Kidney (tissue), 14 donors: ENCODE data around the gene FAM110A. TPM values are rescaled to one million over a fixed set of nuclear protein-coding genes. Genes with fewer than 3 reads are reported as not detected.
"Not testable (repeated sequence)": the region's sequence is repeated elsewhere in the genome, so short reads cannot be mapped to it uniquely, and the experiment has no call there.

Experiments
- DNase-seq, 5 donors: peaks; one replicate each; pipeline ENCODE4 v3.0.0-alpha.2; 2013 to 2020
- FAIRE-seq: peaks from 2 replicates; lab custom pipeline; 2012; peaks lifted over from hg19 to GRCh38; lab: Jason Lieb, UNC
- H3K27ac ChIP-seq, 2 donors: one replicate each; pipeline ENCODE4 v1.7.0; 2013; ENCODE audit warnings: low read depth in 2 of 2, low read length in 2 of 2, inconsistent platforms in 1 of 2
- H3K27me3 ChIP-seq: one replicate; pipeline ENCODE4 v1.7.1; 2013; ENCODE audit warnings: low read length, inconsistent platforms; ENCODE audit not compliant: control insufficient read depth, insufficient read depth
- H3K36me3 ChIP-seq, 3 donors: one replicate each; pipeline versions ENCODE4 v1.7.0 to v1.7.1; 2013; ENCODE audit warnings: low read length in 3 of 3, control low read depth in 1 of 3, inconsistent platforms in 1 of 3; ENCODE audit not compliant: insufficient read depth in 3 of 3, control insufficient read depth in 2 of 3
- H3K4me1 ChIP-seq, 3 donors: one replicate each; pipeline versions ENCODE4 v1.7.0 to v1.7.1; 2013; ENCODE audit warnings: low read length in 3 of 3, inconsistent platforms in 1 of 3, low read depth in 1 of 3; ENCODE audit not compliant: control insufficient read depth in 2 of 3, insufficient read depth in 2 of 3
- H3K4me3 ChIP-seq, 3 donors: one replicate each; pipeline versions ENCODE4 v1.7.0 to v1.8.1; 2013; ENCODE audit warnings: low read length in 3 of 3, control low read depth in 1 of 3, inconsistent platforms in 1 of 3
- H3K9ac ChIP-seq, 3 donors: one replicate each; pipeline versions ENCODE4 v1.7.0 to v1.7.1; 2013; ENCODE audit warnings: low read length in 3 of 3, control low read depth in 1 of 3, inconsistent platforms in 1 of 3
- H3K9me3 ChIP-seq, 3 donors: one replicate each; pipeline versions ENCODE4 v1.7.0 to v1.7.1; 2013; ENCODE audit warnings: low read length in 3 of 3, control low read depth in 1 of 3, inconsistent platforms in 1 of 3; ENCODE audit not compliant: control insufficient read depth in 2 of 3, insufficient read depth in 1 of 3
- intact Hi-C: fragments of 100-400 bp; cut with DNase I; formaldehyde crosslinking; loops from one replicate; pipeline ENCODE4 v1.11.1; 2022
- polyA plus RNA-seq: library from polyadenylated mRNA; stranded (reverse); fragments of 350-450 nt; fragmentation: Illumina TruSeq; extraction: RNeasy Lipid Tissue Mini Kit (QIAGEN cat#74804); gene quantifications from one replicate; pipeline ENCODE4 v1.2.3, GENCODE V29; 2014; ENCODE audit warnings: low read depth, low replicate concordance; ENCODE audit not compliant: insufficient read depth
- total RNA-seq: library from RNA; stranded (reverse); fragmentation: NEBNext Ultra II Directional; extraction: Animal tissue kit (Norgen Biotek cat#: 25700); gene quantifications from one replicate; pipeline ENCODE4 v1.2.1, GENCODE V29; 2021
- TF ChIP-seq, protein P1 (sequence below): IDR thresholded peaks from 3 replicates; pipeline ENCODE4 v1.5.1; 2012; ENCODE audit warnings: mild to moderate bottlenecking, moderate library complexity, borderline replicate concordance; ENCODE audit not compliant: insufficient read depth; ENCODE audit errors: extremely low read depth
- donor health status: control.
- donor health status: control.
- donor health status: control.
- donor health status: control.
- donor health status: control.
- donor health status: DM: yes; HTN: yes; CAD: no.
- donor health status: Normal renal cell carcinoma (clear cell type).

Gene FAM110A
- total and polyA plus RNA-seq, 2 donors from 2014 or later: 10.2 to 12.6 TPM

DNA sequence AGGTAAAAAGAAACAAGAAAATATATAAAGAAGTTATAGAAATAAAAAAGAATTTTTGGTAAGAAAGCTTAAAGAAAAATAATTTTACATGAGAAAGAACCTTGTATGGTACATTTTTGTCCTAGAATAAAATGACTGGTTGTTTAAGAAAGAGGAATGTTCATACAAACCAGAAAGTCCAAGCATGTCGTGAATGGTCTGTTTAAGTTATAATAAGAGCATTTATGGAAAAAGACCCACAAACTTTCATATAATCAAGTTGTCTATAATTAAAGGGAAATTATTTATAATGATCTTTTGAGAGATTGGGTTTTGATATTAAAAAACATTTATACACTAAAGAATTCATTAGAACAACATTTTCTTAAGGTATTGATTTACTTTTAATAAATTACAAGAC, 27.8 kb upstream of the FAM110A start:
- no peak overlapping the region for H3K4me3 ChIP-seq
- TF ChIP-seq, protein P1, sequence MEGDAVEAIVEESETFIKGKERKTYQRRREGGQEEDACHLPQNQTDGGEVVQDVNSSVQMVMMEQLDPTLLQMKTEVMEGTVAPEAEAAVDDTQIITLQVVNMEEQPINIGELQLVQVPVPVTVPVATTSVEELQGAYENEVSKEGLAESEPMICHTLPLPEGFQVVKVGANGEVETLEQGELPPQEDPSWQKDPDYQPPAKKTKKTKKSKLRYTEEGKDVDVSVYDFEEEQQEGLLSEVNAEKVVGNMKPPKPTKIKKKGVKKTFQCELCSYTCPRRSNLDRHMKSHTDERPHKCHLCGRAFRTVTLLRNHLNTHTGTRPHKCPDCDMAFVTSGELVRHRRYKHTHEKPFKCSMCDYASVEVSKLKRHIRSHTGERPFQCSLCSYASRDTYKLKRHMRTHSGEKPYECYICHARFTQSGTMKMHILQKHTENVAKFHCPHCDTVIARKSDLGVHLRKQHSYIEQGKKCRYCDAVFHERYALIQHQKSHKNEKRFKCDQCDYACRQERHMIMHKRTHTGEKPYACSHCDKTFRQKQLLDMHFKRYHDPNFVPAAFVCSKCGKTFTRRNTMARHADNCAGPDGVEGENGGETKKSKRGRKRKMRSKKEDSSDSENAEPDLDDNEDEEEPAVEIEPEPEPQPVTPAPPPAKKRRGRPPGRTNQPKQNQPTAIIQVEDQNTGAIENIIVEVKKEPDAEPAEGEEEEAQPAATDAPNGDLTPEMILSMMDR: no peak
- no peaks in the 10 kb centered on the region for H3K4me1 ChIP-seq
- peaks cover 0 to 2% (median 0%) of the 10 kb centered on the region in 3 donors for H3K9me3 ChIP-seq
- H3K9ac ChIP-seq: no peak overlapping the region
- H3K36me3 ChIP-seq: no peaks in the 10 kb centered on the region
- intact Hi-C loops: no loop called here
- no peaks in the 10 kb centered on the region for H3K27me3 ChIP-seq
- FAIRE-seq: peak; percentile 41
- DNase-seq: no peak
- no peak overlapping the region for H3K27ac ChIP-seq

GRCh38 chr20:811776-812434, 21.6 kb upstream of the FAM110A start:
- H3K9ac ChIP-seq, H3K4me1 ChIP-seq, H3K27ac ChIP-seq, FAIRE-seq, H3K27me3 ChIP-seq, H3K4me3 ChIP-seq, H3K36me3 ChIP-seq, intact Hi-C loops, H3K9me3 ChIP-seq, DNase-seq: not testable (repeated sequence)

DNA sequence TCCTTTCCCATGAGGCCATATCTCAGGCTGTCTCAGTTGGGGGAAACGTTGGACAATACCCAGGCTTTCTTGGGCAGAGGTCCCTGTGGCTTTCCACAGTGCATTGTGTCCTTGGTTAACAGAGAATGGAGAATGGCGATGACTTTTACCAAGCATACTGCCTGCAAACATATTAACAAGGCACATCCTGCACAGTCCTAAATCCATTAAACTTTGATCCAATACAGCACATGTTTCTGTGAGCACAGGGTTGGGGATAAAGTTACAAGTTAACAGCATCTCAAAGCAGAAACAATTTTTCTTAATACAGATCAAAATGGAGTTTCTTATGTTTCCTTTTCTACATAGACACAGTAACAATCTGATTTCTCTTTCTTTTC, 21.1 kb upstream of the FAM110A start:
- H3K36me3 ChIP-seq, FAIRE-seq, H3K9ac ChIP-seq, H3K4me1 ChIP-seq, H3K27me3 ChIP-seq, intact Hi-C loops, H3K9me3 ChIP-seq, H3K27ac ChIP-seq, DNase-seq, H3K4me3 ChIP-seq: not testable (repeated sequence)

DNA sequence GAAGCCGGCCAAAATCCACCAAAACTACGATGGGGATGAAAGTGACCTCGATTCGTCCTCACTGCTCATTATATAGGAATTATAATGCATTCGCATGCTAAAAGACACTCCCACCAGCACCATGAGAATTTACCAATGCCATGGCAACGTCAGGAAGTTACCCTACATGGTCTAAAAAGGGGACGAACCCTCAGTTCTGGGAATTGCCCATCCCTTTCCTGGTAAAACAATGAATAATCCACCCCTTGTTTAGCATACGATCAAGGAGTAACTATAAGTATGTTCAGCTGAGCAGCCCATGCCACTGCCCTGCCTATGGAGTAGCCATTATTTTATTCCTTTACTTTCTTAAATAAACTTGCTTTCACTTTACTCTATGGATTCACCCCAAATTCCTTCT, 20.1 kb upstream of the FAM110A start:
- no peak overlapping the region for H3K4me3 ChIP-seq
- TF ChIP-seq, protein P1: no peak
- FAIRE-seq: no peak
- DNase-seq: peak in 1 of 5 donors; percentile 7
- no peaks in the 10 kb centered on the region for H3K27me3 ChIP-seq
- H3K9me3 ChIP-seq: no peaks in the 10 kb centered on the region
- intact Hi-C loops: no loop called here
- H3K36me3 ChIP-seq: no peaks in the 10 kb centered on the region
- no peaks in the 10 kb centered on the region for H3K4me1 ChIP-seq
- no peak overlapping the region for H3K9ac ChIP-seq
- no peak overlapping the region for H3K27ac ChIP-seq
